NCI-H128 (cell line): Measurements from ENCODE around the gene PDGFD.

Experiments used
- DNase-seq: peaks from one replicate; lab custom pipeline; 2025; ENCODE audit not compliant: unreplicated experiment; lab: John Stamatoyannopoulos, UW

PDGFD gene

DNA sequence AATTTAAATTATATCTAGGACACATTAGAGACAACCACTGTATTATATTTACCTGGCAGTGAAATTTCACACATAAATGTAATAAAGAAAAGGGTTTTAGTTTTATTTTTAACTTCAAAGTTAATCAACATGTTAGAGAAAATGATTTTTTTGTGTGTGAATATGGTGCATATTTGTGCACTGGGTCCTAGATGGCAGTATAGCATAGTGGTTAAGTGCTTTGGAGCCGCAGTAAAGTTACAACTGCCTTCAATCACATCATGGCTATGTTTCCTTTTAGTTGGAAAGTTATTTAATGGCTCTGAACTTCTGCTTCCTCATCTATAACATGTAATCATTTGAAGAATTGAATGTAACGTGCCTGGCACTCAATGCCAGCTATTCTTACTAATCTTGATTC is 236.4 kb downstream of the PDGFD start:
- no peak for DNase-seq

DNA sequence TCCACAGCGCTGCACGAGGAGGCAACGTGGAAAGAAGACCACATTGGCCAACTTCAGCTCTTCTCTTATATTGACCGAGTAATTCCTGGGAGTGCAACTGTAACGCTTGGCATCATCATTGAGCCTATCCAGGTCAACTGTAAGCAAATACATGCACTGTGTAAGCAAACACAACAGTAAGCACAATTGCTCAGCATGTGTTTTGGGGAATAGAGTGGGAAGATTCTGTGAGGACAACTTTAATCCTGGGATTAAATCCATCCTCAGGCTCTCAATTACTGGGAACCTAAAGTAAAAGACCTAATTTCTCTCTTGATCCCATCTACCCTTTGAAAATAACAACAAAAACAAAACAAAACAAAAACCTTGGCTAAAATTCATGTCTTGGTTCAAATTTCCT is 237.0 kb downstream of the PDGFD start:
- no peak for DNase-seq

DNA sequence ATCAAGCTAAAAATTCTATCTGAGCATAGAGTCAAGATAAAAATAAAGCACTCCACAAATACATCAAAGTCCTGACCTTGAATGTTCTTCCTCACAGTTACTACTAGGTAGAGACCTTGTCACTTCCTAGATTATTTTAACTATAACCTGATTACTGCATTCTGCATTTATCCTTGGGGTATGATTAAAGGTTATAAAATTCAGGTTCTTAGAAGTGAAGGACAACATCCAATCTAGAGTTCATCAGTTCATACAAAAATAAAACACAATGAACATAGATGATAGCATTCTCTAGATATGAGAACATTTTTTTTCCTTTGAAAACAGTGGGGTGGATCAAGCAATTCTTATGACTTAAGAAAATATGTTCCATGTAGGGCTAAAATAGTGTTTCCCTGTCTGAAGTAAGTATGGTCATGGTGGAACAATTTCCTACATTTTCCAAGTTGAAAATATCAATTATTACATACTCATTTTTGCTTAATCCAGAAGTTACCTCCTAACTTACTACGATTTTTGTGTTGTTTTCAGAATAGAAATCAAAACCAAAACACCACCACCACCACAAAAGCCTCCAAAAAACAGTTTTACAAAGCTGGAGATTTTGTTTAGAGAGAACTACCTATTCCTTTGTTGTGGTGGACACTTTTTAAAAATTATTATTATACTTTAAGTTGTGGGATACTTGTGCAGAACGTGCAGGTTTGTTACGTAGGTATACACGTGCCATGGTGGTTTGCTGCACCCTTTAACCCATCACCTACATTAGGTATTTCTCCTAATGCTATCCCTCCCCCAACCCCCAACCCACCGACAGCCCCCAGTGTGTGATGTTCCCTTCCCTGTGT is 239.6 kb downstream of the PDGFD start:
- no peak for DNase-seq

DNA sequence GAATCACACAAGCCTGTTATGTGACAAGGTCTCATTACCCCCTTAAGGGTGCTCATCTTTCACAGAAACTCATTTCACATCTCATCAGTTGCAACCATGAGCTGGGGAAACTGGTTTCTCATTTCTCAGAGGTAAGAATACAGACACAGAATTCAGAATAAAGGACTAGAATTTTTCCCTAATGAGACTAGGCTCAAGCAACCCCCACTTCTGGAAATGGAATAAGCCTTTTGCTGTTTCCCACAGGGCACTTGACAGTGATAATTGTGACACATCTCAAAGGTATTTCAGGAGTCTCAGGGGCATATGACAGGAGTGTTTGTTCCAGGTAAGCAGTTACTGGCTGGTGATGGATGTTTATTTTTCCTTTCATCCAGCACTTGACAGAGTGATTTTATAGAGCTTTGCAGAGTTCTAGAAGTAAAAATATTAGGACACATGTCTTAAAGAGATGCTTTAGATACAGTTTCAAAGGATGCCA is 240.5 kb downstream of the PDGFD start:
- DNase-seq = no peak

DNA sequence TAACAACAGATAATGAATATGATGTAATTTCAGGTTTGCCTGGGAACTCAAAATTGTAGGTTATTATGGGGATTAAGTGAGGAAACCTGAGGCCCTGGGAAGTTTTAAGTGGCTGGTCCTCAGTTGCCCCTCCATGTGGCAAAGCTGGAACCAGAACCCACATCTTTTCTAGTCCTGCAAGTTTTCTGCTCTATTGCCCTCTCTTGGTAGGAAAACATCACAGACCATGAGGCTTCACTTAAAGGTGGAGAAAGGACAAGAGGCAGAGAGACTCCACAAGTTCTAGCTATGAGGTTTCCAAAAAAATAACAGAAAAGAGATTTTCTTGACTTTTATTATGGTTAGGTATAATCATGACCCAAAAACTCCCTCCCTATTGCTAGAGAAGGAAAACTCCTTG is 243.0 kb downstream of the PDGFD start:
- DNase-seq = no peak

DNA sequence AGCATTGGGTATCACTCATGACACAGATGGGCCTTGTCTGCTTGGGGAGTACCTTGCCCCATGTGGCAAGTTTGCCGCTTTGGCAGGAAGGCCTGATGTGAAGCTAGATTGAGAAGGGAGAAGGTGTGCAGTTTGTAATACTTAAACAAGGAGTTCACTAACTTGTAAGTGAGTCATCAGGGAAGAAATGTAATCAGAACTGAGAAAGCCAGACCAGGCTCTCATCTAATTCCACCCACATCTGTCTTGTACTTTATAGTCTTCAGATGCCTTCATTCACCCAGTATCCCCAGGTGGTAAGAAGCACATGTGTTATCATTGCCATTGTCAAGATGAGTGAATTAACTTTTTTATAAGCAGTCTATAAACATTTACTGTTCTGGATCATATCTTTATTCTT is 243.5 kb downstream of the PDGFD start:
- no peak for DNase-seq

DNA sequence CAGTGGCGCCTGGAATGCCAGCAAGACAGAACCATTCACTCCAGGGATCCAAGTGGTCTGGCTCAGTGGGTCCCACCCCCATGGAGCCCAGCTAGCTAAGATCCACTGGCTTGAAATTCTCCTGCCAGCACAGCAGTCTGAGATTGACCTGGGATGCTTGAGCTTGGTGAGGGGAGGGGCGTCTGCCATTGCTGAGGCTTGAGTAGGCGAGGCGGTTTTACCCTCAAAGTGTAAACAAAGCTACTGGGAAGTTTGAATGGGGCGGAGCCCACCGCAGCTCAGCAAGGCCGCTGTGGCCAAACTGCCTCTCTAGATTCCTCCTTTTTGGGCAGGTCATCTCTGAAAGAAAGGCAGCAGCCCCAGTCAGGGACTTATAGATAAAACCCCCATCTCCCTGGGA is 253.2 kb downstream of the PDGFD start:
- DNase-seq = no peak

DNA sequence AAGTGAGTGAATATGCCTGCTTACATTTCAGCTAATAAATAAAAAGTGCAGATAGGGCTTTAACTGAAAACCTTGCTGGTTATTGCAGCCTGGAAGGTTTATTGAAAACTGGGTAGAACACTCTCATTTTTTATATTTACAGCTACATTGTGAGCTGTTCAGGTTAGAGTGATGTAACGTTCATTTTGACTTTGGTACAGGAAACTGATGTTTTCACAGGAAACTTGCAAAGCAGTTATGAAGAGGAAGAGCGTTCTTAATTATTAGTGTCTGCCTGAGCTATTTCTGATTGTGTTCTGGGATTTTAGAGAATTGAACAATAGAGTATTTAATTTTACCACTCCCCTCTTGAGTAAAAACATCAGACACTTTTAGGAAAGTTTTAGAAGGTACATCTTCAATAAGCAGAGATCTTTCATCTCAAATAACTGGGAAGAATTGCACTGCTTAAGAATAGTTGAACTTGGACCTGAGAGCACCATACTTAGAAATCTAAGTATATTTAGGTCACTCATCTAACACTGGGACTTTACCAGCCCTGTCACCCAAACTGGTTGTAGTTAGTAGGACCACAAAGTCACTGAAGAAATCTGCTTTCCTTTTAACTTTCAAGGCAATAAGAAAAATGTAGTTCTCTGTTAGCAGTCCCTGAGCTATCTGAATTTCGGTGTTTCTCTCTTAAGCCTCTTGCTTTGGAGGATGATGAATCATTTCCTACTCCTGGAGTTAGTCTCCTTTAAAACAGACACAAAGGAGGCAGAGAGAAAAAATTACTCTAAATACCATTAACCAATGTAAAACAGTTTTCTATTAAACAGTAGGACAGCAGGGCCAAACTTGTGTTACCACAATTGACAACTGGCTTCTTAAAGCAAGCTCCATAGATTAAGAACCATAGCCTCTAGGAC is 256.1 kb downstream of the PDGFD start:
- DNase-seq = no peak

DNA sequence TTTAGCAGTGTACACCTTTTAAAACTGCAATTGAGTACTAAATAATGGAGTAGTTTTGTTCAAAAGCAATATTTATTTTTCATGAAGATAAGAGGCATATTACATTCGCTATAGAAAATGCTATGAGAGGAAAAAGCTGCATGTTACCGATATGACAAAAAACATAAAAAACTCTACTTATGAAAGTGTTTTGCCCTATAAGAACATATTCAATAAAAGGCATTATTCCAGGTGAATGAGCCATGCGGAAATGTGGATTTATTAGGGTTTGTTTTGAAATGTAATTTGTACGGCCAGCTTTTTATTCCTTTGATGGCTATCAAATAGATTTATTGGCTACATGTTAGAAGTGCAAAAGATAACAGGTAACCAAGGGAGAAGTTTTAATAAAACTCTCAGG is 256.8 kb downstream of the PDGFD start:
- no peak for DNase-seq

DNA sequence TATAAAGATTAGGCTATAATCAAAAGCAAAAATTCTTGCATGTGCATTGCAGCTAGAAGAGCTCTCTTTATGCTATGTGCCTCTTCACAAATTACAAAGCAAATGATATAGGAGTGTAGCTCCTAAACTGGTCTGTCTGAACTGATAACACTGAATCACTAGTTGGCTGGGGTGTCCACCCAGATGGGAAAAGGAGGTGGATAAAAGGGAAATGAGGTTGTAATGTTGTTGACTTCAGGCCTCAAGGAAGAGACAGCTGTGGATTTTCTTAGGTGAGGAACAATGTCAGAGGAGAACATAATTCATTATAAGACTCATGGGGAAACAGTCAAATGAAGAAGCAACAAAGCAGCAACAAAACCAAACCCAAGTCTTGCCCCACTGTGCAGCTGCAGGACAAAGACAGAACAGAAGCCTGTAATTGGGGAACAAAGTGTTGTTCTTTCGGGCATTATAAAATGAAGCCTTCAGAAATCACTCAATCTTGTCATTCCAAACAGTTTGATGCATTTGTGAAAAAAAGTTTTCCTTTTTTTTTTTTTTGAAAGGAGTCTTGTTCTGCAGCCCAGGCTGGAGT is 257.6 kb downstream of the PDGFD start:
- DNase-seq = no peak

DNA sequence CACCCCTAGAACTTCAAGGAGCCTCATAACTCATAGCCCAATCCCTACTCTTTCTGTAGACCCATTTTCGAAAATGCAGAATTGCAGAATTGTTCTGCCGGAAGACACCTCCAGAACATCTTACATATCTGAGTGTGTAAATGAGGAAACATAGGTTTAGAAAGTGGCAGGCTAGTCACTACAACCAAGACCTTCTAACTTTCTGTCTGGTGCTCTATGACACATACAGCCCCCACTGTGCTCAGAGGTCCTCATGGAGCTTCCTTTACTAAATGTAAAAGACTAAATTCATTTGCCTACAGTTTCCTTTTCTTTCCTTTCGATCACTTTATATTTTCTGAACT is 259.7 kb downstream of the PDGFD start:
- DNase-seq = no peak

DNA sequence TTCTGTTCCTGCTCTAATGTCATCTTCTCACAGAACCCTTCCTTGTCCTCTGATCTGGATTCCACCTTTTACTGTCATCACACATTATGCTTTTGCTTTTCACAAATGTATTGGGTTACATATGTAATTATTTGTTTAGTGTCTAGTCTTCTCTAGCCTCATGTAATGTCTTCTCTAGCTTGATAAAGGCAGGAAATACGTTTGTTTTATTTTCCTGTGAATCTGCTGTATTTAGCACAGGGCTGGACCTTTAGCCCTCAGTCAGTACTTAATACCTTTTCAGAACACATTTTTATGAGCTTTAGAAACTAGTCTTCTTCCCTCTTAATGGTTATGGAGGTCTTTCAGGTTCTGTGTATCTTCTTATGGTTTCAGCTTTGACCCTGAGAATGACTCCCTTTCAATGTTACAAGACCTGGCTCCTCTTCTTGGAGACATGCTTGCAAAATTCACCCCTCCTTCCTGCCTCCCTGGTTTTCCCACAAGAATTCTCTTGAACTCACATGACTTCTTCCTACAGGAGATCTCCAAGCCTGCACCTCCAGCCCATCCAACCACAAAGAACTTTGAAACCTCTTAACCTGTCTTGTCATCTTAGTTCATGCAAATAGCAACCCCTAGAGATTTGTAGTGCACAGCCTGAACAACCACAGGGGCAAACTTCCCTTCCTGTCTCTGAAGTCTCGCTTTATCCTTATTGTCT is 260.2 kb downstream of the PDGFD start:
- no peak for DNase-seq

DNA sequence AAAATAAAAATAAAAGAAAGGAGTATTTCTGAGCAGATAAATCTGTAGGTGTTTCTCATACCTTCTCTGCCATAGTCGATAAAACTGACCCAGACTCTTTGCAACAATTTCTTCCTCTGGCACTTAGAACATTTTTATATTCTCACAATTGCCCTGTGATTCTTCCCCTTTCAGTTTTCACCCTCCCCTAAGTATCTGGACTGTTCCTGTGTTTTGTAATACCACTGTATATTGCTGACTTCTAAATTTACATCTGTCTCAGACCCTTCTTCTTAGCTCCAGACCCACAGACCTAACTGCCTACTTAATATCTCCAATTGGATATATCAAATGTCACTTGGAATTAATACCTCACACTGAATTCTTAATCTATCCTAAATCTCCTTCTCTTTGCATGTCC is 261.0 kb downstream of the PDGFD start:
- no peak for DNase-seq

DNA sequence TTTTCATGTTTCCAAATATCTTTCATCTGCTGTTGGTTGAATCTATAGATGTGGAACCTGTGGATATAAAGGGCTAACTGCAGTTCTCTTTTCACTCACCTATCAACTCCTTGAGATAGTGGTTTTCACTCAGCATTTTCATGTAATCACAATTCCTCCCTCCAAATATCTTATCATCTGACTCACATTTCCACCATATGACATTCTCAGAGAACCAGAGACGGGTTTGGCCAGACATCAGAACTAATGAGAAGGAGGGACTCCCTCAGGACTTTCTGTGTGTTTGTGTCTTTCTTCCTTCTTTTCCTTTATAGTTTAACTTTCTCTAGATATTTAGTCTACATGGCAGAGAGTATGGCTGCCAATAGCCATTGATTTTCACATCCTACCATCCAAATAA is 262.3 kb downstream of the PDGFD start:
- no peak for DNase-seq

DNA sequence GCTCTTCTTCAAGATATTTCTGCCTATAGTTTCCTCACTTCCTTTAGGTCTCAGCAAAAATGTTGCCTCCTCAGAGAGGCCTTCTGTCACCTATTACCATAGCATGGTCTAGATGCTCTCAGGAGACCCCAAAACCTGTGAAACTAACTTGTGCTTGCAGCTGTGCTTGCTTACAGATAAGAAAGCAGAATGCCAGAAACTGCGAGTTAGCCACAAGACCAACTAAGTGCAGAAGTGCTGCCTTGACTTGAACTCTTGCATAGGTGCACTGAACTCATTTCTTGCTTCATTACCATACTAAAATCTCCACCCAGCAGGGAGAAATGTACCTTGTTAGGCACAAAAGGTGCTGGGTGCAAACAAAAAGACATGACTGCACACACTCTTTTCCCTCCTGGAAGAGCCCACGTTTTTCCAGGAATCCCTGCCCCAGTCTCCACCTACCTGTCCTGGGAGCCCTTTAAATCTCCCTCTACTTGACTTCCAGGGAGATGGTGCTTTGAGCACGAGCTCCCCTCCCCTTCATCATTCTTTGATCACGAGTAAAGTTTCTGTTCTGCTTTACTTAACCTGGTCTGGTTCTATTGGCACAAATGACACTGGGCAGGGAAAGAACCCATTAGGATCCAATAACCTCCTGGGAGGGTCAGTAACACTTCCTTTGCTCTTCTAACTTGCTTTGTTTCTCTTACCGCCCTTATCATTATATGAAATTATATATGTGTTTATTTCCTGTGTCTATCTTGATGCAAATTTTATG is 265.2 kb downstream of the PDGFD start:
- DNase-seq = no peak

DNA sequence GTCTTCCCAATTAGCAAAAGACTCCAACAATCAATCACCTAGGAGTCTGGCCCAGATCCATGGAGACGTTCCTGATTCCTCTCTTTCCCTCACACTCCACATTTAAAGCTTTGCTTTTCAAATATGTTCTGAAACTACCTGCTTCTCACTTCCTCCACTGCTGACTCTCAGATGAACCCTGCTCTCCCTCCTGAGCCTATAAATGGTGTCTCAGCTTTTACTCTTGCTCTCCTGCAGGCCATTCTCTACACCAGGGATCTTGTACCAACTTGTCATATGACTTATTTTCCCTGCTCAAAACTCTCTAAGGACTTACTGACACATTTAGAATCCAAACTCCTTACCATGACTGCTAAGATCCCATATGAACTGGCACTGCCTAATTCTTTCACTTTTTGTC is 265.9 kb downstream of the PDGFD start:
- DNase-seq = no peak

DNA sequence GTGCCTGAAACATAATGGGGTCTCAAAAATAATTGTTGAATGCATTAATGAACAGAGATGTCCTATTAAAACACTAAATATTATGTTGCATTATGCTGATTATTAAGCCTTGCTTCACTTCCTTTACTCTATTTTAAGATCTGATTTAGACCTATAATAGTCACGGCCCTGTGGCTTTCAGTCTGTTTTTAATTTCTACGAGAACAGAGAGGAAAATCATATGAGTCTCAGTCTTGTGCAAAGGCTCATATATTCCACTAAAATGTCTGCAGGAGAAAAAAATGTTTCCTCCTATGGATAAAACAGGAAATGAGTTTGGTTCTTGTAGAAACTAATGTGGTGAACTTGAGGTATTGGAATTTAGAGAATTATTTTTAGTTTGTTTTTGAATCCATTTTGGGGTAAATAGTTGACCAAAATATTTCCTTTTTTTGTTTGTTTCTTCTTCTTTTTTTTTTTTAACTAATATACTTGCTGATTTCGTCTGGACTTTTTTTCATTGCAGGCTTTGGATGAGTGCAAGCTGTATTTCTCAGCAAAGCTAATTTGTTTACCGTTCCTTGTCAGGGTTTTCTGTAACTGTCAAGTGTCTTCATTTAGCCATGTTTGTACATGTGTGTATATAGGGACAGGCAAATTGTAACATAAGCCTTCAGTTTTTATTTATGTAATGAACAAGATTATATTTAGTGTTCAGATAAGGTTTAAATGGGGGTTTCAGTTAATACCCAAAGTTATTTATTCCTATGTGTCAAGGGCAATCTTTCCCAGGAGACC is 266.6 kb downstream of the PDGFD start:
- no peak for DNase-seq

DNA sequence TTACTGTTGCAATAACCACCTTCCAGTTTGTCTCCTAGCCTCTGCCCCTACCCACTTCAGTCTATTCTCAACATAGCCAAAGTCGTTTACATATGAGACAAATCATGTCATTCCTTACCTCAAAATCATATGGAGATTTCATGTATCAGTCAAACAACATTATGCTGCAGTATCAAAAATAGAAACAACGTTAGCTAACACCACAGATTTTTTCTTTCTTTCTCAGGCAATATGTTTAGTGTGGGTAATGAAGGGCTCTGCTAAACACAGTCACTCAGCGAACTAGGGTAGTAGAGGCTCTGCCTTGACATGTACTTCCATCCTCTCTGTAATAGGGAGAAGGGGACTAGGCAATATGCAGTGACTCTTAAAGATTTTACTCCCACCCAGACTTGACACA is 268.8 kb downstream of the PDGFD start:
- DNase-seq = no peak

DNA sequence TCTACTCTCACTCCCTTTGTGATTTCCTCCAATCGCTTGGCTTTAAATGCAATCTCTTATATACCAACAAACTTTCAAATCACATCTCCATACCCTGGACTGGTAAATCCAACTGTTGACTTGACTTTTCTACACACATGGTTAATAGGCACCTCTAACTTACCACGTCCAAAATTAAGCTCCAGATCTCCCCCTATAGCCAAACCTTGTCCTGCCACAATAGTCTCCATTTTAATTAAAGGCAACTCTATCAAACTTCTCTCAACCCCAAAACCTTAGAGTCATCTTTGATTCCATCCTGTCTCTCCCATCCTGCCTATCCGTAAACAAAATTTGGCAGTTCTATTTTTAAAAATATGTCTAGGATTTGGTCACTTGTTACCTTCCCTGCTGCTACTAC is 269.3 kb downstream of the PDGFD start:
- DNase-seq = no peak

DNA sequence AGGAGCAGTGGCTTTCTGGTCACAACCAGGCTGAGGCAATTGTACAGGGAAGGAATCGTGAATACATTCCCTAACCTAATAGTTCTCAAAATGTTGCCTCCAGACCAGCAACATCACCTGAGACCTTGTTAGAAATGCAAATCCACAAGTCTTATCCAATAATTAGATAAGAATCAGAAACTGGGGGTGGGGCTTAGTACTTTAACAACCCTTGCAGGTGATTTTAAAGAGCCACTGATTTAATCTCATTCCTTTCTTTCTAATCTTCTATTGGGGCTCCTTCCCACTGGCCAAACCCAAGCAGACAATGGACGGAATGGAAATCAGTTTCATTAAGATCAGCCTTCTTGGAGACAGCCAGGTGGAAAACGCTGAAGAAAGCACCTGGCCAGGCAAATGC is 269.9 kb downstream of the PDGFD start:
- DNase-seq = no peak
